ENCODE results near the gene SSU72.

GRCh38 chr1:1540818-1541628 is 33.6 kb downstream of the SSU72 start:
- no peak for TF ChIP-seq CTCF (IDR thresholded peaks at IDR 0.05)
- no peak for TF ChIP-seq POLR2A (IDR thresholded peaks at IDR 0.05)
